ENCODE measurements around the gene ZNF609.

GRCh38 chr15:64462492-64462891 is 2.1 kb downstream of the ZNF609 start:
- no peak for TF ChIP-seq CTCF (IDR thresholded peaks at IDR 0.05)
- no peak for TF ChIP-seq POLR2A (IDR thresholded peaks at IDR 0.05)

Measured in body of pancreas (tissue), 4 donors.